SK-N-MC (cell line): ENCODE results near the gene HES4.
A peak's percentile ranks its signal among the peaks of the same experiment; 100 is the strongest.

Experiments
- DNase-seq: peaks from one replicate; pipeline ENCODE4 v3.0.0-alpha.2; 2011; ENCODE audit warnings: low read depth, low spot score
- H3K27ac ChIP-seq: fragments of 200-600 bp; sonication (generic); 2 replicates; pipeline ENCODE4 v1.5.1; 2016; ENCODE audit warnings: mixed run types
- H3K36me3 ChIP-seq: fragments of 200-600 bp; sonication (generic); 2 replicates; pipeline ENCODE4 v1.6.1; 2017; ENCODE audit warnings: antibody characterized with exemption, low read length, mixed read lengths; ENCODE audit not compliant: insufficient read depth
- H3K4me3 ChIP-seq: fragments of 200-600 bp; sonication (generic); 2 replicates; pipeline ENCODE4 v1.5.1; 2016
- H3K9ac ChIP-seq: fragments of 200-600 bp; sonication (generic); 2 replicates; pipeline ENCODE4 v1.8.0; 2017; ENCODE audit warnings: mixed run types, mixed read lengths; ENCODE audit not compliant: insufficient read length
- H3K9me3 ChIP-seq: fragments of 200-600 bp; sonication (generic); 2 replicates; pipeline ENCODE4 v1.6.1; 2017; ENCODE audit warnings: low read depth, mild to moderate bottlenecking, antibody characterized with exemption, low read length, moderate library complexity, mixed read lengths
- EZH2 ChIP-seq: fragments of 200-600 bp; sonication (generic); IDR thresholded peaks from one replicate; pipeline ENCODE4 v1.6.1; 2017; ENCODE audit warnings: antibody characterized with exemption
- FOXP2 ChIP-seq: optimal IDR thresholded peaks from 2 replicates; pipeline ENCODE3; 2011; ENCODE audit warnings: mild to moderate bottlenecking, moderate library complexity; ENCODE audit not compliant: insufficient read depth; ENCODE audit errors: extremely low read length, control extremely low read depth
- POLR2AphosphoS5 ChIP-seq: IDR thresholded peaks from 2 replicates; pipeline ENCODE4 v1.6.1; 2012; ENCODE audit warnings: mild to moderate bottlenecking, low read depth, low read length, borderline replicate concordance

The HES4 gene

DNA sequence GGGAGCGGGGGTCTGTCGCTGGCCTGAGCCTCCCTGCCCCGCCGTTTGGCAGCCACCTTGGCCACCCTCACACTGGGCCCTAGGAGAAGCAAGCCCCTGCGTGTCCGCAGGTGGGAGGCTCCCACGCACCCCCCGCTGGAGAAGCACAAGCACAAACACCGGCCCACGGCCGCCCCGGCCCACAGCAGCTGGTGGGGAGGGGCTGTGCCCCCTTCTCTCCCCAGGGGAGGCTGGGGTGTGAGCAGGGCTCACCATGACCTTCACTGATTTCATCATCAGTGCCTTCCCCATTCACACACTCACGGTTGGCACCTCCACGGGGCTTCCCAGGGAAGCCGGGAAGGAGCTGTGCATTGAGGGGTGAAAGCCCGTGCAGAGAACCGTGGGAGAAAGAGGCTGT, 27.9 kb upstream of the HES4 start:
- Histone ChIP-seq H3K4me3 (no peak overlapping the region), H3K9me3 (no peaks in the 10 kb centered on the region), H3K9ac (no peak overlapping the region), H3K36me3 (peaks cover 9% of the 10 kb centered on the region; the same call in 1 of the 2 replicates), H3K27ac (0 out of 2 replicates have a peak overlapping the region, but pooled peaks have one; percentile 5)
- TF ChIP-seq POLR2AphosphoS5 (no peak), EZH2 (no peak), FOXP2 (no peak)
- no peak for DNase-seq

DNA sequence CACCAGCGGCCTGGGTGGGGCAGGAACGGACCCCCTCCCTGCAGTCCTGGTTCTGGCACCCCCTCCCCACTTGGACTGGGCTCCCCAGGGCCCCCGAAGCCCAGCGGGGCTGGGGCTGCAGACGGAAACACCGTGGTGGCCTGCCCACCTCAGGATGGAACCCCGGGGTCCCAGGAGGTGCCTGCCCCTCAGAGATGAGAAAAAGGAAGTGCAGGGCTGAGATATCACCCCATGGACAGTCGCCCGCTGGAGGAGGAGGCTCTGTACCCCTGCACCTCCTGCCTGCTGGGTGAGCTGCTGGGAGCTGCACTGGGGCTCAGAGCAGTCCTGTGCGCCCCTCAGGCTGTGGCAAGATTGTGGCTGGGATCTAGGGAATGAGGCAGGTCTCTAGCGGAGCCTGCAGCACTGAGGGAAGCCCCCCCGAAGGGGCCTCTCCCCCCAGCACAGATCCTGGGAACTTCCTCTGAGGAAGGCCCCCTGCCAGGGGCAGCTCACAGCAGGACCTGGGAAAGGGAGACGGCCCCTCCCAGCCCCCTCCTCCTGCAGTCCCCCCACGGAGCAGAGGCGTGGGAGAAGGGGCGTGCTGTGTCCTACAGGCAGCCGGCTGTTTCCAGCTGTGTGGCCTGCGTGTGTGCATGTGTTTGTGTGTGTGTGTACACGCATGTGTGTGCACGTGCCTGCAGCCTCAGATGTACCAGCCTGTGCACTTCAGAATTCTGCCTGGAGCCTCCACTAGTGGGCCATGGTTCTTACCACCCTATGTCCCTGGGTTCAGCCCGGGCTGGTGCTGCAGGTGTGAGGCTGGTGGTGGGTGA, 26.9 kb upstream of the HES4 start:
- H3K36me3 ChIP-seq = peaks cover 9% of the 10 kb centered on the region; the same call in 1 of the 2 replicates

GRCh38 chr1:1025730-1026129, 25.8 kb upstream of the HES4 start:
- H3K36me3 ChIP-seq = peaks cover 9% of the 10 kb centered on the region; the same call in 1 of the 2 replicates
- no peak overlapping the region for H3K9ac ChIP-seq
- no peak overlapping the region; the same call in 1 of the 2 replicates for H3K4me3 ChIP-seq
- peak overlapping the region; percentile 36 for H3K27ac ChIP-seq
- no peak for DNase-seq
- no peaks in the 10 kb centered on the region for H3K9me3 ChIP-seq
- TF ChIP-seq POLR2AphosphoS5 (no peak), FOXP2 (no peak), EZH2 (no peak)

More for the DNA sequence above, 26.9 kb upstream of the HES4 start:
- Histone ChIP-seq H3K9ac (no peak overlapping the region), H3K4me3 (peak overlapping the region; percentile 64), H3K9me3 (no peaks in the 10 kb centered on the region), H3K27ac (peak overlapping the region; percentile 36; the same call in 1 of the 2 replicates)
- peak; percentile 69 for DNase-seq
- no peak for TF ChIP-seq EZH2
- TF ChIP-seq POLR2AphosphoS5 = 0 out of 2 replicates have a peak, but pooled peaks have one; percentile 38
- peak; percentile 87 for TF ChIP-seq FOXP2

GRCh38 chr1:1024771-1025699, 25.1 kb upstream of the HES4 start:
- Histone ChIP-seq H3K4me3 (no peak overlapping the region), H3K27ac (0 out of 2 replicates have a peak overlapping the region, but pooled peaks have one; percentile 19), H3K9me3 (no peaks in the 10 kb centered on the region), H3K36me3 (peaks cover 9% of the 10 kb centered on the region; the same call in 1 of the 2 replicates), H3K9ac (no peak overlapping the region)
- DNase-seq = no peak
- TF ChIP-seq EZH2 (no peak), POLR2AphosphoS5 (no peak), FOXP2 (no peak)

DNA sequence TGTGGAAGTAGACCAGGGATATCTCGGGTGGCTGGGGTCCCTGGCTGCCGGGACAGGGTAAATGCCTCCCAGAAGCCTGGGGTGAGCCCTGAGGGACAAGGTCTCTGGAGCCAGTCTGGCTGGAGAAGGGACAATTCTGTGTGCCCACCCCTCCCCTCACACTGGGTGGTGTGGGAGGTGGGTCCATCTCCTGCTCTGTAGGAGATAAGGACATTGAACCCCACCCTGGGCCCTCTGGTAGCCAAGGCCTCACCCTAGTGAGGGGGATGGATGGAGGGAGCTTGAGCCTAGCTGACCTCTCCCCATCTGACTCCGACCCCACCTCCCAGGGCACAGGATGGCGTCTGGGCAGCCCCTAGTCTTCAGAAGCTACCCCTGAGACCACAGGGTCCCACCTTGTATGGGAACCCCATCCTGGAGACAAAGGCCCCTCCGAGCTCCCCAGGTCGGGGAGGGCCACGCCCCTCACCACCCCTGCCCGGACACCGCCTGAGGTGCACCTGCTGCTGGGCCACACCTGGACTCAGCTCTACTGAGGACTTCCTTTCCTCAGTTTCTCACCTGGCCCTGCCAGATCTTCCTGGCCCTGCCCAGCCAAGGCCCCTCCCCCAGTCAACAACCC, 24.4 kb upstream of the HES4 start:
- H3K27ac ChIP-seq = no peak overlapping the region

GRCh38 chr1:1023700-1024099, 23.8 kb upstream of the HES4 start:
- Histone ChIP-seq H3K27ac (no peak overlapping the region), H3K9ac (no peak overlapping the region), H3K9me3 (no peaks in the 10 kb centered on the region), H3K4me3 (no peak overlapping the region), H3K36me3 (peaks cover 9% of the 10 kb centered on the region; the same call in 1 of the 2 replicates)
- DNase-seq = no peak
- TF ChIP-seq EZH2 (no peak), FOXP2 (no peak), POLR2AphosphoS5 (no peak)

More for the DNA sequence above, 24.4 kb upstream of the HES4 start:
- H3K9me3 ChIP-seq = no peaks in the 10 kb centered on the region
- H3K4me3 ChIP-seq = no peak overlapping the region
- TF ChIP-seq POLR2AphosphoS5 (no peak), EZH2 (no peak), FOXP2 (no peak)
- peaks cover 9% of the 10 kb centered on the region; the same call in 1 of the 2 replicates for H3K36me3 ChIP-seq
- no peak overlapping the region for H3K9ac ChIP-seq
- no peak for DNase-seq

DNA sequence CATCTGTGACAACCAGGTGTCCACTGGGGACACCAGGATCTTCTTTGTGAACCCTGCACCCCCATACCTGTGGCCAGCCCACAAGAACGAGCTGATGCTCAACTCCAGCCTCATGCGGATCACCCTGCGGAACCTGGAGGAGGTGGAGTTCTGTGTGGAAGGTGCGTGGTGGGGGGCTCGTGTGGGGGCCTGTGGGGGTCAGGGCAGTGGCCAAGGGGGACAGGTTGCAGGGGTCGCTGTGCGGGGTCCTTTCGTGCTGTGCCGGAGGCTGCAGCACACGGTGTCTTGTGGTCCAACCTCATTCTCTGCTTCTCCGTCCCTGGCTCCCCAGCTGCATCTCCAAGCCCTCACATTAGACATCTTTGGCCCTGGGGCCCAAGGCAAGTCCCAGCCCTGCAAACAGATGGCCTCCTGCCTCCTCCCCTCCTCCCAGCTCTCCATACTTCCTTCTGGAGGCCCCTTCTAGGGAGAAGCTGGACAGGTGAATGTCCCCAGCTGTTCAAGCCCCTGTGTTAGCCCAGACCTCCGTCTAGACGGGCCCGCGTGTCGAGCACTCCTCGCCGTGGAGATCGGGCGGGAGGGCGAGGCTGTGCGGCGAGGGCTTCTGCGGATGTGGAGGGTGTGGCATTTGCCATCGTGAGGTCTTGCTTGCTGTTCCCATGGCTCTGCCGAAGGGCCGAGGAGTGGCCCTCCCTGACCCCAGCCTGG, 22.6 kb upstream of the HES4 start:
- H3K36me3 ChIP-seq = peaks cover 9% of the 10 kb centered on the region; the same call in 1 of the 2 replicates
- DNase-seq = no peak
- H3K4me3 ChIP-seq = no peak overlapping the region
- no peak overlapping the region for H3K9ac ChIP-seq
- H3K9me3 ChIP-seq = no peaks in the 10 kb centered on the region
- TF ChIP-seq EZH2 = no peak
- no peak for TF ChIP-seq FOXP2
- no peak for TF ChIP-seq POLR2AphosphoS5
- no peak overlapping the region for H3K27ac ChIP-seq
